ENCODE measurements around the gene PSMD14. TPM values are rescaled to one million over a fixed set of nuclear protein-coding genes. Genes with fewer than 3 reads are reported as not detected.

The PSMD14 gene
- total and polyA plus RNA-seq, 2 of the 8 experiments (the other 6 are each of a cell fraction or from before 2014, with no cell fraction given) = 53.9 to 88.7 TPM

GRCh38 chr2:161415034-161415986 is 107.1 kb downstream of the PSMD14 start (continued):
- no peak for TF ChIP-seq CTBP2 (IDR thresholded peaks at IDR 0.05; ENCODE audit: borderline replicate concordance, insufficient read depth, insufficient read length, low read length)
- TF ChIP-seq KDM1A (IDR thresholded peaks at IDR 0.05; ENCODE audit: borderline replicate concordance, low read length) = no peak
- TF ChIP-seq SP2 (IDR thresholded peaks at IDR 0.05; ENCODE audit: low read length) = no peak

Measured in H1 (cell line).